ENCODE data around the gene CRB2. TPM values are rescaled to one million over a fixed set of nuclear protein-coding genes. Genes with fewer than 3 reads are reported as not detected.

CRB2 gene
- total and polyA plus RNA-seq, 2 donors (not counting 1 experiment from before 2014, with no cell fraction given), result 1.4 to 2.4 TPM

- no peak overlapping the region for H3K9ac ChIP-seq (ENCODE audit: low read length)
- H3K4me2 ChIP-seq (replicated peaks; ENCODE audit: low read depth, low read length, poor library complexity, severe bottlenecking), result no peak overlapping the region
- H3K27me3 Mint-ChIP-seq, result no peaks in the 10 kb centered on the region
- H3K4me1 ChIP-seq (ENCODE audit: control insufficient read depth in 2 of 2, insufficient read depth in 2 of 2, low read length in 2 of 2), result no peaks in the 10 kb centered on the region
- ChIA-PET CTCF (interaction anchor here (1.1 to 1.5 kb wide), 2 partner anchors 29 to 301 kb away, joined by 3 to 5 read pairs; no protein-coding TSS in a partner anchor), POLR2A (no interaction called here)
- H3K79me2 ChIP-seq (ENCODE audit: control insufficient read depth, insufficient read depth, low read length), result no peaks in the 10 kb centered on the region
- 90% methylated on average over 27 of the region's 27 CpGs for WGBS (ENCODE audit: insufficient coverage)
- no peak for TF ChIP-seq EZH2 (IDR thresholded peaks at IDR 0.05; ENCODE audit: borderline replicate concordance, insufficient read depth, low read depth, low read length, poor library complexity, severe bottlenecking)
- H3K27me3 ChIP-seq (replicated peaks in 1 of 4; ENCODE audit: control extremely low read depth in 1 of 4, control insufficient read depth in 3 of 4, insufficient read depth in 4 of 4, low read length in 3 of 4), result no peaks in the 10 kb centered on the region
- H3K9me3 Mint-ChIP-seq (ENCODE audit: insufficient read depth), result no peaks in the 10 kb centered on the region
- H2AFZ ChIP-seq (ENCODE audit: insufficient read depth, low read depth, low read length, poor library complexity, severe bottlenecking), result no peak overlapping the region
- H3K27ac ChIP-seq (ENCODE audit: low read length in 2 of 2), result no peak overlapping the region
- peaks cover 0 to 5% of the 10 kb centered on the region in 2 experiments for H3K36me3 ChIP-seq (replicated peaks in 1 of 2; ENCODE audit: control extremely low read depth in 1 of 2, control insufficient read depth in 1 of 2, extremely low read depth in 1 of 2, insufficient read depth in 2 of 2, low read length in 1 of 2)
- H3K4me3 ChIP-seq (ENCODE audit: control extremely low read depth in 1 of 5, extremely low read depth in 1 of 5, insufficient read depth in 1 of 5, low read depth in 2 of 5, low read length in 4 of 5), result no peak overlapping the region
- H3K27ac Mint-ChIP-seq, result no peak overlapping the region
- ATAC-seq (ENCODE audit: low read depth) (no peak), DNase-seq (no peak)
- intact Hi-C loops (cut with micrococcal nuclease), result loop anchor here (10.0 kb wide), 1 partner anchor 1259 kb away; no protein-coding TSS in a partner anchor
- no peaks in the 10 kb centered on the region for H4K20me1 ChIP-seq (ENCODE audit: control insufficient read depth, insufficient read depth, low read length, poor library complexity, severe bottlenecking)
- peaks cover 2% of the 10 kb centered on the region for H3K4me1 Mint-ChIP-seq
- no peaks in the 10 kb centered on the region for H3K9me3 ChIP-seq (ENCODE audit: control extremely low read depth in 1 of 3, control insufficient read depth in 2 of 3, insufficient read depth in 1 of 3, low read length in 2 of 3)
- no peak overlapping the region for H3K4me3 Mint-ChIP-seq
Measured at GRCh38 chr9:123383512-123384170, 27.6 kb downstream of the CRB2 start.

- Histone ChIP-seq H3K4me1 (ENCODE audit: control insufficient read depth in 2 of 2, insufficient read depth in 2 of 2, low read length in 2 of 2) (no peaks in the 10 kb centered on the region), H3K9ac (ENCODE audit: low read length) (no peak overlapping the region), H4K20me1 (ENCODE audit: control insufficient read depth, insufficient read depth, low read length, poor library complexity, severe bottlenecking) (no peaks in the 10 kb centered on the region), H3K27me3 (replicated peaks in 1 of 4; ENCODE audit: control extremely low read depth in 1 of 4, control insufficient read depth in 3 of 4, insufficient read depth in 4 of 4, low read length in 3 of 4) (no peaks in the 10 kb centered on the region), H3K36me3 (replicated peaks in 1 of 2; ENCODE audit: control extremely low read depth in 1 of 2, control insufficient read depth in 1 of 2, extremely low read depth in 1 of 2, insufficient read depth in 2 of 2, low read length in 1 of 2) (peaks cover 0 to 5% of the 10 kb centered on the region in 2 experiments), H3K4me2 (replicated peaks; ENCODE audit: low read depth, low read length, poor library complexity, severe bottlenecking) (no peak overlapping the region), H3K79me2 (ENCODE audit: control insufficient read depth, insufficient read depth, low read length) (no peaks in the 10 kb centered on the region), H3K27ac (ENCODE audit: low read length in 2 of 2) (no peak overlapping the region), H3K9me3 (ENCODE audit: control extremely low read depth in 1 of 3, control insufficient read depth in 2 of 3, insufficient read depth in 1 of 3, low read length in 2 of 3) (no peaks in the 10 kb centered on the region), H2AFZ (ENCODE audit: insufficient read depth, low read depth, low read length, poor library complexity, severe bottlenecking) (no peak overlapping the region), H3K4me3 (ENCODE audit: control extremely low read depth in 1 of 5, extremely low read depth in 1 of 5, insufficient read depth in 1 of 5, low read depth in 2 of 5, low read length in 4 of 5) (no peak overlapping the region)
- H3K4me1 Mint-ChIP-seq, result peaks cover 2% of the 10 kb centered on the region
- H3K4me3 Mint-ChIP-seq, result no peak overlapping the region
- H3K27ac Mint-ChIP-seq, result no peak overlapping the region
- POLR2A ChIA-PET, result no interaction called here
- no peak for DNase-seq
- H3K9me3 Mint-ChIP-seq (ENCODE audit: insufficient read depth), result no peaks in the 10 kb centered on the region
- intact Hi-C loops (cut with micrococcal nuclease), result loop anchor here (10.0 kb wide), 1 partner anchor 1263 kb away; no protein-coding TSS in a partner anchor
- ATAC-seq (ENCODE audit: low read depth), result no peak
- H3K27me3 Mint-ChIP-seq, result no peaks in the 10 kb centered on the region
- WGBS (ENCODE audit: insufficient coverage), result 84% methylated on average over 11 of the region's 14 CpGs
- no peak for TF ChIP-seq CTCF (IDR thresholded peaks at IDR 0.05)
- CTCF ChIA-PET, result interaction anchor here (1.0 to 1.8 kb wide), 4 partner anchors 12 to 306 kb away, joined by 3 to 9 read pairs (median 4); no protein-coding TSS in a partner anchor
Measured at GRCh38 chr9:123387686-123388085, 31.7 kb downstream of the CRB2 start.
